Brain pericyte (primary cell): ENCODE results near the gene CCDC112.

Source experiments
- DNase-seq: peaks from one replicate; pipeline ENCODE4 v3.0.0-alpha.2; 2012; ENCODE audit warnings: low read depth, low spot score

Gene CCDC112

DNA sequence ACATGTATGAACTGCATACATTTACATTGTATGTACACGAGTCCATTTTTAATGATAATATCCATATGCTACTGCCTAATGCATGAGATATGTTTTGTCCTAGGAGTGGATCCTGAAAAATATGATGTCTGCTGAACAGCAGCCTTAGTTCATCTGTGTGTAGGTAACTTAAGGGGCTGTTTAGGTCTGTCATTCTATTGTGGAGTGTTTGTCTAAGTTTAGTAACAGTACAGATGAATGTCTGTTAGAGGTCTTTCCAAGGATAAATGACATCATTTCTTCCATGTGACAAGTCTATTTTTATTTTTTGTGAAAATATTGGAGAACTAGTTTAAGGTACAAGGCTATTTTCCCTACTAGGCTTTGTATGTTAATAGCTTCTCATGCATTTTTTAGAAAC, 22.6 kb upstream of the CCDC112 start:
- no peak for DNase-seq

DNA sequence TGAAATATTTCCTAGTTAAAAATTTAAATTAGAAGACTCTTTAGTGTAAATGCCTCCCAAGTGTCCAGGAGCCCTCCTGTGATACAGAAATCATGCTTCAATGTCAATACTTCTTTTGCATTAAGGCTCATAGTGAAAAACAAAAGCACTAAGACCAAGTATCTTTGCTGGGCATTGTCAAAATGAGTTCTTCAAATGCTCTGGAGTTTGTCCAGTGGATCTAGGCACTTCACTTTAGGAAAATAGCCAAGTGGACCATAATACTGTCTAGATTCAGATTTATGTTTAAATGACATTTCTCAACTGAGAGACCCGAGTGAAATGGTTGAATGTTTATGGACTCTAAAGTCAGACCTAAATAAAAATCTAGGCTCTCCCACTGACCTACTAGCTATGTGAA, 21.3 kb upstream of the CCDC112 start:
- DNase-seq, result no peak

DNA sequence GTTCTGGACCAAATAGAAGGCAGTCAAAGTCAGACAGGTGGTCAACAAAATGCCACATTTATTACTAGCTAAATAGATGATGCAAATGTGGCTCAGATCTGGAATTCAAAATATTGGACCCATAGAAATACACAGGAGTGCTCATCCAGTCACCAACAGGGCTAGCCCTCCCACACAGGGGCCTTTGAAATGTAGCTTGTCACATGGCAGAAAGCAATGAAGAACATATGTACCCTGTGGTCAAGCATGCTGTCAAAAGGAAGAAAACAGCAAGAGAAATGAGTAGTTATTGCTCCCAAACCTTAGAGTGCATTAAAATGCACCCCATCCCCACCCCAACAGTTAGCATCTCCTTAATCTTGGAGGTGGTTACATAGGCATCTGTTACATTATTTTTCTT, 20.9 kb upstream of the CCDC112 start:
- DNase-seq, result no peak

DNA sequence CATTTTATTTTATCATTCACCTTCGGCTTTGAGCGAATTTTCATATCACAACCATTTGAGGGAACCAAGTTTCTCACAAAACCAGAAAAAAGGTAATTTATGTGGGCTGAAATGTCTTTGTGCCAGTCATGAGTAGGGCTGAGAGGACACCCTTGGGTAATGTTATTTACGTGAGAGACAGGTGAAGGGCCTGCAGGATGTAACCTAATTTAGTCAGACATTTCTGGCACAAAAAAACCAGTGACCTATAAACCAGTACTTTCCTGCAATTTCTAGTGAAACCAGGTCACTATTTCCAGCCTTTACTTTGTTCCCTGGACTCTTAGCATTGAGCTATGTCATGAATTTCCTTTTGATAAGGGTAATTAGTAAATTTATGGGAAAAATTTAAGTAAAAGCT, 17.2 kb upstream of the CCDC112 start:
- DNase-seq, result no peak

DNA sequence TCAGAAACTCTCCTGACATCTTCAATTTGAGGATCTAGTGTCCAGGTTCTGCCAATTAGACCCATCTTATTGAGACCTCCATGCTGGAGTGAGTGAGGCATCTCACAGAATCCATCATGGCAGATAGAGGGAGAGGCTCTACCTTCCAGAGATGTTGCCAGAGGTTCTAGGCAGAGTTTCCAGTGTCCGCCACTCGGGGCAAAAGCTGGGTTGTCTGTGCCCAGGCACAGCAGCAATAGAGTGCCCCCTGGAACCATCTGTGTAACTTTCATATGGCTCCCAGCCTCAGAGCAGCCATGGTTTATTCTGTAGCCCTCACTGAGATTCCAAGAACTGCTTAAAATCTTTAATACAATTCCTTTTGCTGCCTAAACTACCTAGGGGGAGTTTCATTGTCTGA, 16.6 kb upstream of the CCDC112 start:
- no peak for DNase-seq

DNA sequence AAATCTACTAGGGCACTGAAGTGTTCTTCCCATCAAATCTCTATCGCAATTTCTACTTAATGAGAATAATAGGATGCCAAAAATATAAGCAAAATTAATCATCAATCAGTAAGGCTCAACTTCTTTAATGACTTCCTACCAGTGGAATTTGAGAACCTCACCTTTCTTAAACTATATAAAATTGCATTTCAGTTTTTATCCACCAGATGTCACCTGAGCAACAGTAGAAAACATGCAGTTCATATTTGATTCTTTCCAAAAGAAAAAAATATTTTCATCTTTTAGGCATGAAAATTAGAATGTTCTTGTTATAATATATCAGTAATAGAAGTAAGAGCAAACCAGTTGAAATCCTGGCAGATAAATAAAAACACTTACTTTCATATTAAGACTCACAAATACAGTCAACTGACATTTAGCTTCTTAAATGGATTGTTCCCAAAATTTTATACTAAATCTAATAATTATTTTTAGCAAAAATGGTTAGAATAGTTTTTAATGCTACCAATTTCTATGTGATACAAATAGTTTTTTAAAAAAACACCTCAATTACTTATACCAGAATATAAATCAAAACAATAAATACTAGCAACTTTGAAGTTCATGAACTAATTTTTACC, 13.4 kb upstream of the CCDC112 start:
- DNase-seq, result no peak

DNA sequence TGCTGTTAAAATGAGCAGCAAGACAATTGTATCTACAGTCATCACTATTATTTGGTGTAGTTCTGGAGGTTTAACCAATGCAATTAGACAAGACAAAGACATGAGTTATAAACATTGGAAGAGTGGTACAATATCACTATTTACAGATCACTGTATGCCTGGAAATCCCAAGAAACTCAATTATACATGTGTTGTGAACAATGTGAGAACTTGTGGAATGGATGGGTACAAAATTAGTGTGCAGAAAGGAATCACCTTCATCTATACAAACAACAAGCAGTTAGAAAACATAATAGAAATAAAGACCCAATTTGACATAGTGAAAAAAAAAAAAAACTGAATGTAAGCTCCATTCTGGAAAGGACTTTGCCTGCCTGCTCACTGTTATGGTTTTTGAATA, 12.4 kb upstream of the CCDC112 start:
- DNase-seq, result no peak

DNA sequence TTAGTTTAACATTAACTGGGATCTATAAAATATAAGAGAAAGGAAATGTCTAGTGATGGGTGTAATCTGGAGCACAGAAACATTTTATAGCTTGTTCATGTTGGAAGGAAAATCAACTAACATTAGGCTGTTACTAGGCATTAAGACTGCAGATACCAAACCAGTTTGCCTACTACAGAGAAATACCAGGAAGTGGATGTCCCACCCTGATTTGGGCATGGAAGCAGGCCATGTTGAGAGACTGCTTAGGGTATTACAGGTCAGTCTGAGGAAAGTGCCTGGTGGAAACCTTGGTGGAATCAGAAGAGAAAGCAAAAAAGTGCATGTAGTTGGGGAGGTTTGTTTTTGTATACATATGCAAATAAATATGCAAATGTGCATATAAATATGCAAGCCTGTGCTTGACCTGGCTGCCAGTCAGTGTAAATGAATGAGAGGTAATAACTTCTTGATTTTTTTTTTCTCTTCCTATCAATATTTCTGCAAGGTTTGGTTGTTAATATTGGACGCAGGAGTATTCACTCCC, 9.6 kb upstream of the CCDC112 start:
- DNase-seq, result no peak

DNA sequence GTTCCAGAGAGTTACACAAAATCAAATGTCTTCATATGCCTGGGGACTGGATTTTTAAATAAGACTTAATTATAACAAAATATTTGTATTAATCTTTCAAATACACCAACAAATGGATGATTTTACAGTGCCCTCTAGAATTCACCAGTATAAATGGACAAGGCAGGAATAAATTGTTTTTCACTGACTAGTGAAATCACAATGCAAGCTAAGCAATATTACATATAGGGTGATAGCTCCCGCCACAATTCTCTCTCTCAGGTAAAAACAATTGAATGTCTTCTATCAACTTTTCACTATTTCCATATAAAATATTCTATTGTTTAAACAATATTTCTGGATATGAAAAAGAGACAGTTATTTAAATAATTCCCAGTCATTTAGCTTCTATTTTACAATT, 8.0 kb upstream of the CCDC112 start:
- DNase-seq, result no peak

DNA sequence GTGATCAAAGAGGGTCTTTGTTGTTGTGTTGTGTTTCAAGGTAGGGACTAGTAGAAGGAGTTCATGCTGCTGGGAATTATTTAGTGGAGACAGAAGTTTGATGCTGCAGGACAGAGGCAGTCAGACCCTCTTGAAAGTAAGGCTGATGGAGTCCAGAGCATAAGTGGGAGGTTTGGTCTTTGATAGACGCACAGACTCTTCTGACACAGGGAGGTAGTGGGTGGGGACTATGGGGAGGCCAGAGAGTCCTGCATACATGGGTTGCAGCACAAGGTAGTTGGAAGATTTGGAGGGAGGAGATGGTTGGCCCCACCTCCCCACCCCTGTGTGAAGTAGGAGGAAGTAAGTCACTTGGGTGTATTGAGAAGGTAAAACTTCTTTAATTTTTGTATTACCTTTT, 2.4 kb upstream of the CCDC112 start:
- DNase-seq, result no peak

DNA sequence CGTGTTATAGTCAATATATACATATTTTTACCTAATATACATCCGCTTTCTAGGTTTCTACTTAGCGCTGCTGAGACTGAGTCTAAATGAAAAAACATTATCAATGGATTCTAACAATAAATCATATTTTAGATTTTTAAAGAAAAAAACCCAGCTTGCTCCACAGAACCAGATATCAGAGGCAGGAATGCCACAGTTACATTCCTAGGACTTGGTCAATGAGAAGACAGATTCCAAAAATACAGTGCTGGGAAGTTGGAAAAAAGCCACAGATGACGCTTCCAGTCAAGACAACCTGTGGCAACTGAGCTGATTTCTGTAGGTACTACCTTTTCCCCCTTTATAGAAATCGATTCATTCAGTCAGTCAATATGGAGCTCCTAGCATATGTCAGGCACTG, 577 bp upstream of the CCDC112 start:
- no peak for DNase-seq

DNA sequence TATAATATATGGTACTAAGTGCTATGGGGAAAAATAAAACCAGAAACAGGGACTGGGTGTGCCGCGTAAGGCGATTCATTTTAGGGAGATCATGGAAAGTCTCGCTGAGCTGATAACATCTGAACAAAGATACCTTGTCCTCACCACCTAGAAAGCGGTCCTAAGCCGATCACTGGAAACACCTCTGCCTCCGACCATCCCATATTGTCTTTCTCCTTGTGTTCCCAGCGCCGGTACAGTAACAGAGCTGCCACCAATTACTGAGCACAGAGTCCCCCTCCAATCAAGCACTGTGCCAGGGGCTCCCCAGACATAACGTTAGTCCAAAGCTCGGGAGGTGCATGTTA, 704 bp downstream of the CCDC112 start:
- no peak for DNase-seq

DNA sequence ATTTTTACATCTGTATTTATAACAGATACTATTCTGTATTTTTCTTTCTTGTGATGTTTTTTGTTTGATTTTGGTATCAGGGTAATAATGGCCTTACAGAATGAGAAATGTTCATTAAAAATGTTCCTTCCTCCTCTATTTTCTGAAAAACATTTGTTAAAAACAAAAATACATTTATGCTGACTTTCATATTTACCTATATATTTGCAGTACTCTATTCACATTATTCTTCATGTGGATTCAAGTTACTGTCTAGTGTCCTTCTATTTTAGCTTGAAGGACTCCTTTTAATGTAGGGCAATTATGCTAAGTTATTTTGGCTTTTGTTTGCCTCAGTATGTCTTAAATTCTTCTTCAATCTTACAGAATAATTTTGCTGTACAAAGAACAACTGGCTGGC, 5.1 kb downstream of the CCDC112 start:
- no peak for DNase-seq

DNA sequence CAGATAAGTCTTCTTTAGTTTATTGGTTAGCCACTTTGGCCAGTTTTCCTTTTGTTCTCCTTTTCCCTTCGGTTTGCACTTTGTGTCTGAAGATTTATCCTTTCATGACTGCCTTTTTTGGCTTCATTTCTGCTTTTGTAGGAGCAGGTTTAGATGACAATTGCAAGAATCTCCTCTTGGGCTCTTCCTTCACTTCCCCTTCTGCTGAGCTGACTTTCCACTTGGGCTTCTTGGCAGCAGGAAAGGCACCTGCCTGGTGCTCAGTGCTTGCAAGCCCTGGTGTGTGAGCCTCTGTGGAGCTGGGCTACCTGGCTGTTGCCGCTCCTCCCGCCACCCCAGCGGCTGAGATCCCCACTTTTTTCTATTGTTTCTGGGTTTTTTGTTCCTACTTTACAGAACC, 7.3 kb downstream of the CCDC112 start:
- DNase-seq, result no peak

DNA sequence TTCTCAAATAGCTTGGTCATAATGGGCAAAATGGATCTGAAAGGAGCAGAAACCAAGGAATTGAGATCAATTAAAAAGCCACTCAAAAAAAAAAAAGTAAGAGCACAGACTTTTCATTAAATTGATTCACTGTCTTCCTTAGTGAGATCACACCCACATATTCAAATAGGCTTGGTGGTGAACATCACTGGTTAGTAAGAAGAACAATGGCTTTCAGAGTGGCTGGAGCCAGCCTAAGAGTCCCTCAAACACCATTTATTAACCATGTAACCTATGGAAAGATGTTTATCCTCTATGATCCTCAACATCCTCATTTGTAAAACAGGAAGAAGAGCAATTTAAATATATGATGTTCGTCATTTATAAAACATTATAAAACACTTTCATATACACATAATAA, 12.4 kb downstream of the CCDC112 start:
- no peak for DNase-seq

DNA sequence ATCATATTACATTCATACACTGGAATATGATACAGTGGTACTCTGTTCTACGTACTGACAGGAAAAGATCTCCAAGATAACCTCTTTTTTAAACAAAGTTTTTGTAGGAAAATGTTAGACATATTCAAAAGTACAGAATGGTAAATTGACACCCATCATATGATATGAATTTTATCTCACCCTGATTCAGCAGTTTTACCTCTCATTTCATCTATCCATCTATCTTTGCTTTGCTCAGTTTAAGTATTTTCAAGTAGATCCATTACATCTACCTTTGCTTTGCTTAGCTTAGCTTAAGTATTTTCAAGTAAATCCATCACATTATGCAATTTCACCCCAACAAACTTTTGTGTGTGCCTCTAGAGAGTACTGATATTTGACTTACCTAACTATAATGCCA, 14.3 kb downstream of the CCDC112 start:
- no peak for DNase-seq

DNA sequence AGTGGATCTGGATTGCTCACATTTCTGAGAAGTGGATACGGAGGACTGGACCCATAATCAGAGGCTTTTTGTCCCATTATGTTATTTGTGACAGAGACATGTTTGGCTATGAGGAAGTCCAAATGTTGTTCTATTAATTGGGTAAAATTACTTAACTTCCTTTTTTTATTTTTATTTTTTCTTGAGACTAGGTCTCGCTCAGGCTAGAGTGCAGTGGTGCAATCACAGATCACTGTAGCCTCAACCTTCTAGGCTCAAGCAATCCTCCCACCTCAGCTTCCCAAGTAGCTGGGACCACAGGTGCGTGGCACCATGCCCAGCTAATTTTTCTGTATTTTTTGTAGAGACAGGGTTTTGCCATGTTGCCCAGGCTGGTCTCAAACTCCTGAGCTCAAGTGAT, 21.9 kb downstream of the CCDC112 start:
- DNase-seq, result no peak

DNA sequence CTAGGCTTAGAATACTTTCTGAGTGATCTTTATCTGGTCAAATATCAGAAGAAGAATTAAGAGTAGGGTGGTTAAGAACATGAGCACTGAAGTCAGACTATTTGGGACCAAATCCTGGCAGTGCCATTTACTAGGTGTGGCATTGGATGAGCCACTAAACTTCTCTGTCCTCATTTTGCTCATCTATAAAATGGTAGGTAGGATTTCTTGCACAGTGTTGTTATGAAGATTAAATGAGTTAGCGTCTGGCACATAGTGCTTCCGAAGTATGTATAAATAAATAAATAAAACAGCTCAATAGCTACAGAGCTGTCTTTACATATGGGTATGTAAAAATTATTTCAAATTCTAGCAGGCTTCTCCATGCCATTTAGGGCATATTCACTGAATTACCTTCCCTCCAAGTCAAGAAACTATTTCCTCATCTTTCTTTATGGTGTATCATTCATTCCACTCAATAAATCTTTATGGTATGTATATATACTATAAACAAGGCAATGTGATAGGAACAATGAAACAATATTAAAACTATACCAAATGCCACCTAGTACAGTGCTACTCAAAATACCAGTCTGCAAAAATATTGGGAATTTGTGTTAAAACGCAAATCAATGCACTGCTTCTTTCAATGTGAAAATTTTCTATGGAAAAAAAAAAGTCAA, 24.0 kb downstream of the CCDC112 start:
- DNase-seq, result no peak

DNA sequence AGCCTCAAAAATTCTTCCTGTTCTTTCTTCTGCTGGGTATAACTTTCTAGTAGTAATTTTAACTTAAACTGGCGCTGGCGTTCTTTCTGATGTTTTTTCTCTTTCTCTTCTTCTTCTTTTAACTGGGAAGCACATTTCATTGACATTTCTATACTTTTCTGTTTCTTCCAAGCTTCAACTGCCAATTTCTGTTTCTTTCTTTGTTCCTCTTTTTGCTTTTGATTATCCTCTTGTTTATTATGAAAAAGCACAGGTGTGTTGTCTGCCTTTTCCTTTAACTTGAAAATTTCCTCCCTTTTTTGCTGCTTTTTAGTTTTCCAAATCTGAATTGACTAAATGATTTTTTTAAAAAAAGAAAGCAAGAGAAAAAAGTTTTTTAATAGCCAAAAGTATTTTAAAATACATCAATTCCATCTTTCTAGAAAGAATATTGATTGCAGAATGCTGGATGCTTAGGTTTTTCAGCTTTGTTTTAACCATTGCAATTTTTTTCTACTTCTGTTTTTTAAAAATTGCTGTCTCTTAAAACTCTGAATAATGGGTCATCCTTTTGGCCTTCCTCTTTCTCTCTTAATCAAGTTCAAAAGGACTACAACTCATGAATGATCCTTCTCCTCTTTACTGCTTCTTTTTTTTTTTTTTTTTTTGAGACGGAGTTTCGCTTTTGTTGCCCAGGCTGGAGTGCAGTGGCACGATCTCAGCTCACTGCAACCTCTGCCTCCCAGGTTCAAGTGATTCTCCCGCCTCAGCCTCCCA, 25.0 kb downstream of the CCDC112 start:
- no peak for DNase-seq

DNA sequence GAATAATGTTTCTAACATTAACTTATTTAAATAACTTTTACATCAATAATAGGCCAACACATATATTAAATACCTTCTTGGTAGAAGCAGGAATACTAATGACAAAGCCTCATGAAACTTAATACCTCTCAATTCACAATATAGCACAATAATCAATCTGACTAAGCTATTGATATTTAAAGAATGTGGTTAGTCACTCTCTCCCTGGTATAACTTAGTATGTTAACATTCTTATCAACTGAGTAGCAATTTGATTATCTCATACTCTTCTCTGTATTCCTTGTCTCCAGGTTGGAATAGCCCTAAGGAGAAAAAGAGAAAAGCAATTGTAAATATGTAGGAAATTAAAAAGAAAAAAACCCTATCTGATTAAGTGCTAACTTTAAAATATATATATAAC, 28.8 kb downstream of the CCDC112 start:
- DNase-seq, result no peak

DNA sequence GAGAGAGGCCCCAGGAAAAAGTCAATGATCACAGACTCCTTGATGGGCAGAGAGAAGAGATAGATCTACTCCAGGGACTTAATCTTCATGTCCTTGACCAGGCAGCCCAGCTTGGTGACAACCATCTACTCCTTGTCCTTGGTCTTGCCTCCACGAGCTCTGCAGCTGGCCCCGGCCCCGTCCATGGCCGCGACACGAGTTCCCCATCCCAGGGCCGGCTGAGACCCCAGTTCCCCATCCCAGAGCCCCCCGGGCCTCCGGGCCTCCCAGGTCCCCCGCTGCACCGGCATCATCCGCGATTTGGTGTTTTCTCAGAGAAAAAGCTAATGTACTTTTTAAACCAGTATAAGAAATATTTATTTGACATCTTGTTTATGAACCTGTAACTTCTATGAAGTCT, 31.2 kb downstream of the CCDC112 start:
- no peak for DNase-seq

DNA sequence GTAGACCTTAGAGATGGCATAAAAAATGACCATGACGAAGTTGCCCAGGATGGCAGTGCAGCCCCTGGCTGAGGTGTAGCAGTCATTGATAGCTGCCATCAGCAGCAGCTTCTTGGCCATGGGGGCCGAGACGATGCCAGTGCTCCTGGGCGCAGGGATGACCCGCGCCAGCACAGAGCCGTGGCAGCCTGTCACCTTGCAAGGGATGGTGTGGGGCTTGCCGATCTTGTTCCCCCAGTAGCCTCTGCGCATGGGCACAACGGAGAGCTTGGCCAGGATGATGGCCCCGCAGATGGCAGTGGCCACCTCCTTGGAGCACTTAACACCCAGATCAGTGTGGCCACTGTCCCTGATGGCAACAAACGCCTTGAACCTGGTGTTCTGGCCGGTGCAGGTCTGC, 31.7 kb downstream of the CCDC112 start:
- DNase-seq, result no peak

DNA sequence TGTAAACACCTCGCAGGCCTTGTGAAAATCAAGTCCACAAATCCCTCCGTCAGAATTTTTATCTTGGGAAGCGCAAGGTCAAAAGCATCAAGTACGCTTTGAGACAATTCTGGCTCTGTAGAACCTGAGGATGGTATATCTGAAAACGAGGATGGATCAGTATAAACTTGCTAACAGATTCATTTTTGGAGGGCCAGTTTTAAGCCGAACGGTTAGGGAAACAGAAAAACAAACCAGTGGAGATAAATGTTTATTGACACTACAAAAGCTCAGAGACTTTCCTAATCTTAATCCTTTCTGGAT, 33.4 kb downstream of the CCDC112 start:
- no peak for DNase-seq
